HEK293 (cell line): ENCODE results near the gene FSIP1.

Experiments used
- GLI4 ChIP-seq: fragments of 450-650 bp; formaldehyde crosslinking; IDR thresholded peaks from 2 replicates; pipeline ENCODE4 v1.5.1; 2016; ENCODE audit warnings: missing biosample characterization, missing genetic modification characterization
- ZBTB1 ChIP-seq: fragments of 450-650 bp; formaldehyde crosslinking; IDR thresholded peaks from 2 replicates; pipeline ENCODE4 v1.5.1; 2016; ENCODE audit warnings: missing biosample characterization, missing genetic modification characterization
- ZNF335 ChIP-seq: fragments of 450-650 bp; formaldehyde crosslinking; conservative IDR thresholded peaks from 2 replicates; pipeline ENCODE4 v1.5.1; 2016; ENCODE audit warnings: missing biosample characterization, missing genetic modification characterization
- ZNF600 ChIP-seq: fragments of 450-650 bp; formaldehyde crosslinking; IDR thresholded peaks from 2 replicates; pipeline ENCODE4 v1.5.1; 2016; ENCODE audit warnings: missing biosample characterization, missing genetic modification characterization
- ZNF660 ChIP-seq: fragments of 450-650 bp; IDR thresholded peaks from 2 replicates; pipeline ENCODE4 v1.5.1; 2018; ENCODE audit warnings: missing biosample characterization, mild to moderate bottlenecking, missing genetic modification characterization
- TF ChIP-seq, protein P1 (sequence below): fragments of 450-650 bp; formaldehyde crosslinking; IDR thresholded peaks from 2 replicates; pipeline ENCODE4 v1.5.1; 2016; ENCODE audit warnings: missing biosample characterization, missing genetic modification characterization
- TF ChIP-seq, protein P2 (sequence below): fragments of 450-650 bp; formaldehyde crosslinking; IDR thresholded peaks from 2 replicates; pipeline ENCODE4 v1.5.1; 2016; ENCODE audit warnings: missing biosample characterization, missing genetic modification characterization

DNA sequence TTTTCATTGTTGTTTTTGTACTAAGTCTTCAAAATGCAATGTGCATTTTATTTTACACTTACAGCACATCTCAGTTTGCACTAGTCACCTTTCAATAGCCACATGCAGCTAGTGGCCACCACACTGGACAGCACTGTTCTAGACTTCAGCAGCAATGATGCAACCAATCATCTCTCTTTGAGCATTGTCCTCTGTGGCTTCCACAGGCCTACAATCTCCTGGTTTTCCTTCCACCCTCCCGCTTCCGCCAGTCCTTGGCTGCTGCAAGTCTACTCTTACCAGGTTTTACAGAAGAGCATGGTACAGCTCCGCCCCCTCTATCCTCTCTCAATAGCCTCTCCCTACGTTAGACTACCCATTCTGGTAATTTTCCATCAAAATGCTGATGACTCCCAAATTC is 25.1 kb upstream of the FSIP1 start:
- TF ChIP-seq ZNF600 (tag by site-specific recombination), result no peak
- TF ChIP-seq ZBTB1 (tag by site-specific recombination), result no peak
- TF ChIP-seq, protein P1, sequence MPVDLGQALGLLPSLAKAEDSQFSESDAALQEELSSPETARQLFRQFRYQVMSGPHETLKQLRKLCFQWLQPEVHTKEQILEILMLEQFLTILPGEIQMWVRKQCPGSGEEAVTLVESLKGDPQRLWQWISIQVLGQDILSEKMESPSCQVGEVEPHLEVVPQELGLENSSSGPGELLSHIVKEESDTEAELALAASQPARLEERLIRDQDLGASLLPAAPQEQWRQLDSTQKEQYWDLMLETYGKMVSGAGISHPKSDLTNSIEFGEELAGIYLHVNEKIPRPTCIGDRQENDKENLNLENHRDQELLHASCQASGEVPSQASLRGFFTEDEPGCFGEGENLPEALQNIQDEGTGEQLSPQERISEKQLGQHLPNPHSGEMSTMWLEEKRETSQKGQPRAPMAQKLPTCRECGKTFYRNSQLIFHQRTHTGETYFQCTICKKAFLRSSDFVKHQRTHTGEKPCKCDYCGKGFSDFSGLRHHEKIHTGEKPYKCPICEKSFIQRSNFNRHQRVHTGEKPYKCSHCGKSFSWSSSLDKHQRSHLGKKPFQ (tag by site-specific recombination), result no peak
- TF ChIP-seq GLI4 (tag by site-specific recombination), result no peak
- no peak for TF ChIP-seq ZNF335 (tag by site-specific recombination)
- TF ChIP-seq ZNF660 (tag by site-specific recombination), result no peak
- TF ChIP-seq, protein P2, sequence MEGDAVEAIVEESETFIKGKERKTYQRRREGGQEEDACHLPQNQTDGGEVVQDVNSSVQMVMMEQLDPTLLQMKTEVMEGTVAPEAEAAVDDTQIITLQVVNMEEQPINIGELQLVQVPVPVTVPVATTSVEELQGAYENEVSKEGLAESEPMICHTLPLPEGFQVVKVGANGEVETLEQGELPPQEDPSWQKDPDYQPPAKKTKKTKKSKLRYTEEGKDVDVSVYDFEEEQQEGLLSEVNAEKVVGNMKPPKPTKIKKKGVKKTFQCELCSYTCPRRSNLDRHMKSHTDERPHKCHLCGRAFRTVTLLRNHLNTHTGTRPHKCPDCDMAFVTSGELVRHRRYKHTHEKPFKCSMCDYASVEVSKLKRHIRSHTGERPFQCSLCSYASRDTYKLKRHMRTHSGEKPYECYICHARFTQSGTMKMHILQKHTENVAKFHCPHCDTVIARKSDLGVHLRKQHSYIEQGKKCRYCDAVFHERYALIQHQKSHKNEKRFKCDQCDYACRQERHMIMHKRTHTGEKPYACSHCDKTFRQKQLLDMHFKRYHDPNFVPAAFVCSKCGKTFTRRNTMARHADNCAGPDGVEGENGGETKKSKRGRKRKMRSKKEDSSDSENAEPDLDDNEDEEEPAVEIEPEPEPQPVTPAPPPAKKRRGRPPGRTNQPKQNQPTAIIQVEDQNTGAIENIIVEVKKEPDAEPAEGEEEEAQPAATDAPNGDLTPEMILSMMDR, result no peak
